ENCODE results near the gene ETV7. TPM values are rescaled to one million over a fixed set of nuclear protein-coding genes. Genes with fewer than 3 reads are reported as not detected.

Gene ETV7
- total and polyA plus RNA-seq, 2 of the 13 experiments (the other 11 are each of a cell fraction or from before 2014, with no cell fraction given) = not detected

DNA sequence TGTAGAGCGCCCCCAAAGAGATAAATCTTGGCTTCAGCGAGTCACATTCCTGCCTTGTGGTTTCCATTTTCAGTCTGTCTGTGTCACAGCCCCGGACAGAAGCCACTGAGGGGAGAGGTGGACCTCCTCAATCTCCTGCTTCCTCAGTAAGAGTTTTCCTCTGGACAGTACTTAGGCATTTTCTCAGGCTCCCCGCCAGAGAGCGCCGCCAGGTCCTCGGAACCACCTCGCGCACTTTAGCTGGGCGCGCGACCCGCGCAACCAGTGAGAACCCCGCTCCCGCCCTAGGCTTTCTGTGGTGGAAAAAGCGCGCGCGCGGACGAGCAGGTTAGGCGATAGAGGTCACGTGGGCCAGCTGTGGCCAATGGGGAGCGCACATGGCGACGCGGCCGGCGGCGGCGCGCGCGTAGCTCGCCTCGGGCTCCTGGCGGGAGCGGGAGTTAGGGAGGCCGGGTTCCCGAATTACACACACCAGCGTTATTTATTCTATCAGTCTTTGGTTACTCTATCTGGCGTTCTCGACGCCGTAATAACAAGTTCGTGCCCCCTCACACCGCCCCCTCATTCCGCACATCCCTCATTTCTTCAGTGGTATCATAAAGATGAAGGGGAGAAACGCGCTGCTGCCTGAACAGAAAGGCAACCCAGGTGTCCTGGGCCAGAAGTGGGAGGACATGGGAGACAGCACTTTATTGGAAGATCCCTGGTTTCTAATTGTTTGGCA, 35.8 kb upstream of the ETV7 start (continued):
- TF ChIP-seq KMT2B (CRISPR knock-in tag; IDR thresholded peaks at IDR 0.05) = peak; percentile 85
- TF ChIP-seq ZNF350 (CRISPR knock-in tag; IDR thresholded peaks at IDR 0.05; ENCODE audit: borderline replicate concordance, low read depth) = peak; percentile 93
- peak; percentile 68; the same call in 1 of the 2 replicates for TF ChIP-seq ZNF839 (CRISPR knock-in tag; IDR thresholded peaks at IDR 0.05; ENCODE audit: borderline replicate concordance)
- TF ChIP-seq, protein P1, sequence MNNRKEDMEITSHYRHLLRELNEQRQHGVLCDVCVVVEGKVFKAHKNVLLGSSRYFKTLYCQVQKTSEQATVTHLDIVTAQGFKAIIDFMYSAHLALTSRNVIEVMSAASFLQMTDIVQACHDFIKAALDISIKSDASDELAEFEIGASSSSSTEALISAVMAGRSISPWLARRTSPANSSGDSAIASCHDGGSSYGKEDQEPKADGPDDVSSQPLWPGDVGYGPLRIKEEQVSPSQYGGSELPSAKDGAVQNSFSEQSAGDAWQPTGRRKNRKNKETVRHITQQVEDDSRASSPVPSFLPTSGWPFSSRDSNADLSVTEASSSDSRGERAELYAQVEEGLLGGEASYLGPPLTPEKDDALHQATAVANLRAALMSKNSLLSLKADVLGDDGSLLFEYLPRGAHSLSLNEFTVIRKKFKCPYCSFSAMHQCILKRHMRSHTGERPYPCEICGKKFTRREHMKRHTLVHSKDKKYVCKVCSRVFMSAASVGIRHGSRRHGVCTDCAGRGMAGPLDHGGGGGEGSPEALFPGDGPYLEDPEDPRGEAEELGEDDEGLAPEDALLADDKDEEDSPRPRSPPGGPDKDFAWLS (CRISPR knock-in tag; IDR thresholded peaks at IDR 0.05; ENCODE audit: borderline replicate concordance) = no peak
- TF ChIP-seq, protein P2, sequence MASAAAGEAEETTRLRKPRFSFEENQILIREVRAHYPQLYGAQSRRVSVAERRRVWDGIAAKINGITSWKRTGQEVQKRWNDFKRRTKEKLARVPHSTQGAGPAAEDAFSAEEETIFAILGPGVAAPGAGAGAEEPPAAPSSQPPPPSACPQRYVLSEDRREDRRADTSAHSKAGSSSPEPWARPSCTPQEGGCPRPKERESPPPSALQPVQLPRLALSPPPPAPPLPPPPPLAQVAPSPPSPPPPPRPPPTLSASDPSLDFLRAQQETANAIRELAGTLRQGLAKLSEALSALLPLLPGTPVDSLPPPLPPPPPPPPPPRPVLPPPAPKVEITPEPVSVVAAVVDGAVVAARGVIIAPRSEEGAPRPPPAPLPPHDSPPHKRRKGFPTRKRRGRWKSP (CRISPR knock-in tag; IDR thresholded peaks at IDR 0.05) = peak; percentile 98
- no peak for TF ChIP-seq GPN1 (CRISPR knock-in tag; IDR thresholded peaks at IDR 0.05; ENCODE audit: borderline replicate concordance)
- TF ChIP-seq, protein P3, sequence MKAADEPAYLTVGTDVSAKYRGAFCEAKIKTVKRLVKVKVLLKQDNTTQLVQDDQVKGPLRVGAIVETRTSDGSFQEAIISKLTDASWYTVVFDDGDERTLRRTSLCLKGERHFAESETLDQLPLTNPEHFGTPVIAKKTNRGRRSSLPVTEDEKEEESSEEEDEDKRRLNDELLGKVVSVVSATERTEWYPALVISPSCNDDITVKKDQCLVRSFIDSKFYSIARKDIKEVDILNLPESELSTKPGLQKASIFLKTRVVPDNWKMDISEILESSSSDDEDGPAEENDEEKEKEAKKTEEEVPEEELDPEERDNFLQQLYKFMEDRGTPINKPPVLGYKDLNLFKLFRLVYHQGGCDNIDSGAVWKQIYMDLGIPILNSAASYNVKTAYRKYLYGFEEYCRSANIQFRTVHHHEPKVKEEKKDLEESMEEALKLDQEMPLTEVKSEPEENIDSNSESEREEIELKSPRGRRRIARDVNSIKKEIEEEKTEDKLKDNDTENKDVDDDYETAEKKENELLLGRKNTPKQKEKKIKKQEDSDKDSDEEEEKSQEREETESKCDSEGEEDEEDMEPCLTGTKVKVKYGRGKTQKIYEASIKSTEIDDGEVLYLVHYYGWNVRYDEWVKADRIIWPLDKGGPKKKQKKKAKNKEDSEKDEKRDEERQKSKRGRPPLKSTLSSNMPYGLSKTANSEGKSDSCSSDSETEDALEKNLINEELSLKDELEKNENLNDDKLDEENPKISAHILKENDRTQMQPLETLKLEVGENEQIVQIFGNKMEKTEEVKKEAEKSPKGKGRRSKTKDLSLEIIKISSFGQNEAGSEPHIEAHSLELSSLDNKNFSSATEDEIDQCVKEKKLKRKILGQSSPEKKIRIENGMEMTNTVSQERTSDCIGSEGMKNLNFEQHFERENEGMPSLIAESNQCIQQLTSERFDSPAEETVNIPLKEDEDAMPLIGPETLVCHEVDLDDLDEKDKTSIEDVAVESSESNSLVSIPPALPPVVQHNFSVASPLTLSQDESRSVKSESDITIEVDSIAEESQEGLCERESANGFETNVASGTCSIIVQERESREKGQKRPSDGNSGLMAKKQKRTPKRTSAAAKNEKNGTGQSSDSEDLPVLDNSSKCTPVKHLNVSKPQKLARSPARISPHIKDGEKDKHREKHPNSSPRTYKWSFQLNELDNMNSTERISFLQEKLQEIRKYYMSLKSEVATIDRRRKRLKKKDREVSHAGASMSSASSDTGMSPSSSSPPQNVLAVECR (CRISPR knock-in tag; IDR thresholded peaks at IDR 0.05; ENCODE audit: borderline replicate concordance) = peak; percentile 81
- TF ChIP-seq PITX1 (CRISPR knock-in tag; IDR thresholded peaks at IDR 0.05) = peak; percentile 58; the same call in 1 of the 2 replicates
- peak; percentile 72 for TF ChIP-seq ZFX (CRISPR knock-in tag; IDR thresholded peaks at IDR 0.05; ENCODE audit: low read depth)
- TF ChIP-seq SOX13 (IDR thresholded peaks at IDR 0.05) = no peak; the same call in 1 of the 2 replicates
- peak in 1 of 2 experiments; percentile 69; a peak in 2 of 4 replicates for TF ChIP-seq SOX13 (CRISPR knock-in tag; conservative IDR thresholded peaks at IDR 0.05 in 1 of 2, IDR thresholded peaks at IDR 0.05 in 1 of 2)
- peak; percentile 47; the same call in 1 of the 2 replicates for TF ChIP-seq ZFP1 (CRISPR knock-in tag; IDR thresholded peaks at IDR 0.05)
- TF ChIP-seq, protein P4, sequence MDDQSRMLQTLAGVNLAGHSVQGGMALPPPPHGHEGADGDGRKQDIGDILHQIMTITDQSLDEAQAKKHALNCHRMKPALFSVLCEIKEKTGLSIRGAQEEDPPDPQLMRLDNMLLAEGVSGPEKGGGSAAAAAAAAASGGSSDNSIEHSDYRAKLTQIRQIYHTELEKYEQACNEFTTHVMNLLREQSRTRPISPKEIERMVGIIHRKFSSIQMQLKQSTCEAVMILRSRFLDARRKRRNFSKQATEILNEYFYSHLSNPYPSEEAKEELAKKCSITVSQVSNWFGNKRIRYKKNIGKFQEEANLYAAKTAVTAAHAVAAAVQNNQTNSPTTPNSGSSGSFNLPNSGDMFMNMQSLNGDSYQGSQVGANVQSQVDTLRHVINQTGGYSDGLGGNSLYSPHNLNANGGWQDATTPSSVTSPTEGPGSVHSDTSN (CRISPR knock-in tag; IDR thresholded peaks at IDR 0.05; ENCODE audit: borderline replicate concordance) = no peak; the same call in 1 of the 2 replicates
- no peak for TF ChIP-seq RFX1 (IDR thresholded peaks at IDR 0.05)
- peak; percentile 69; the same call in 1 of the 2 replicates for TF ChIP-seq RXRA (CRISPR knock-in tag; IDR thresholded peaks at IDR 0.05)
- TF ChIP-seq KDM2A (CRISPR knock-in tag; IDR thresholded peaks at IDR 0.05; ENCODE audit: borderline replicate concordance, low read depth) = peak; percentile 95
- TF ChIP-seq BCL6 (CRISPR knock-in tag; IDR thresholded peaks at IDR 0.05) = peak; percentile 56; the same call in 1 of the 2 replicates
